Cerebellar cortex (tissue), 1 donor: ENCODE measurements around the gene TMOD3.
A peak's percentile ranks its signal among the peaks of the same experiment; 100 is the strongest.
"Not testable (repeated sequence)": the region's sequence is repeated elsewhere in the genome, so short reads cannot be mapped to it uniquely, and the experiment has no call there.

ENCODE experiments used
- DNase-seq: peaks from one replicate; pipeline ENCODE4 v3.0.0-alpha.2; 2015; ENCODE audit warnings: low spot score

TMOD3 gene

DNA sequence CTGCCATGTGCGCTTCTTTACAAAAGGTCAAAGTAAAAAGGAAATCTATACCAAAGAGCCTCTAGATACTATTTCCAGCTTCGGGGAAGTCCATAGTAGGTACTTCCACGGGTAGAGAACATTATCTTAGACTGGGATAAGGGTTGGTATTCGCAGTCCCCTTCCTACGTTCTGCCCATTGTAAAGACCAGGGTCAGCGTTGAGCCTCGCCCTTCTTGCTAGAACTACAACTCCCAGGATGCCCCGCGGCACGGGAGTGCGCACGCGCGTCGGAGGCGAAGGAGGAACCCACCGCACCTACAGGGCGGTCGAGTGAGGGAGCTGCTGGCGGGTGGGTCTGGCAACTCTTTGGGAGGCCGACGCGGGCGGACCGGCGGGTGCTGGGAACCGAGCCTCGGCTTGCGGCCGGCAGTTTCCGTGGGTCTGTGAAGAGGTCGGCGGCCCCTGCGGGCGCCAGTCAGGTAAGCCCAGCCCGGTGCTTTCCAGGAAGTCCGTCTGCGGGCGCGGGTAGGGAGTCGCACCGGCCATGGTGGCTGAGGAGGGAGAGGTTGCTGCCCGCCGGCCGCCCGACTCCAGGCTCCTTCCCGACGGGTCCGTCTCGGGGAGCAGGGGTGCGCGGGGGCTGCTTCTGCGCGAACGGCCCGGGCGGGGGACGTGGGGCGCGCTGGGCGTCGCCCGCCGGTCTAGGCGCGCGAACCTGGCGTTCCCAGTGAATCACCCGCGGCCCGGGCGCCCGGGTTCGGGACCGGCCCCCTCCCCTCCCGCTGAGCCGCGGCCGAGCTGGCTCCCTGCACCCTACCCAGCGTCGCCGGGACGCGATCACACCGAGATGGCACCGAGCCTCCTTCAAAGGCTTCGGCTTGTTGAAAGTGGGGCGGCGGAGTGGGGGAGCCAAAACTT lies at the start of gene TMOD3:
TMOD3 (plus strand) TSS at position 278 of the 900 bp plus-strand sequence. CDS start 33,232 bp downstream, outside the sequence.
- peak; percentile 91 for DNase-seq

DNA sequence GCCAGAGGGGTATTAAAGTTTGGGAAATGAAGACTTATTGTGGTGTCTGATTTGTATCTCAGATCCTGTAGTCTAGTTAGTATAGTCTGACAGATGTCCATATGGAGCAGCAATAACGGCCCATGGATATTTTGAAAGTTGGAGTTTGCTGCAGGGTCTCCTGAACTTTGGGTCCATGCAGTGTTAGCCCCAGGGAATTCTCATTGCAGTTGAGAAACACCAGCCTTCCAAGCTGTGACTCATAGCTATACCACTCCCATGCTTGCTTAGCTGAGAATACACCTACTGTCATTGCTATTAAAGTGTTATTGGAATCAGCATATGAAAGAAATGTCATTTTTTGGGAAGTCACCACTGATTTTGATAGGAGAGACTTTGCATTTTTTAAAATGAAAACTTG lies 48.8 kb upstream of the TMOD3 start:
- no peak for DNase-seq

DNA sequence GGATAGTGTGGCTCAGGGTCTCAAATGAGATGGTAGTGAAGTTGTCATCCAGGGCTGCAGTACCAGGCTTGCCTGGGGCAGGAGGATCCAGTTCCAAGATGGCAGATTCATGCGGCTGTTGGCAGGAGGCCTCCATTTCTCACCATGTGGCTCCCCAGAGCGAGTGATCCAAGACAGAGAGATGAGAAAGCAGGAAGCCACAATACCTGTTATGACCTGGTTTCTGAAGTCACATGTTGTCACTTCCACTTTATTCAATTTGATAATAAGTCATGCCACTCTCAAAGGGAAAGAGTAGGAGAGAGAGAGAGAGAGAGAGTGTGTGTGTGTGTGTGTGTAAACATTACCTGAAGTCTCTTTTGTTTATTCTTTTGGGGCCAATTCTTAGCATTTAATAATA lies 47.9 kb upstream of the TMOD3 start:
- DNase-seq = no peak

DNA sequence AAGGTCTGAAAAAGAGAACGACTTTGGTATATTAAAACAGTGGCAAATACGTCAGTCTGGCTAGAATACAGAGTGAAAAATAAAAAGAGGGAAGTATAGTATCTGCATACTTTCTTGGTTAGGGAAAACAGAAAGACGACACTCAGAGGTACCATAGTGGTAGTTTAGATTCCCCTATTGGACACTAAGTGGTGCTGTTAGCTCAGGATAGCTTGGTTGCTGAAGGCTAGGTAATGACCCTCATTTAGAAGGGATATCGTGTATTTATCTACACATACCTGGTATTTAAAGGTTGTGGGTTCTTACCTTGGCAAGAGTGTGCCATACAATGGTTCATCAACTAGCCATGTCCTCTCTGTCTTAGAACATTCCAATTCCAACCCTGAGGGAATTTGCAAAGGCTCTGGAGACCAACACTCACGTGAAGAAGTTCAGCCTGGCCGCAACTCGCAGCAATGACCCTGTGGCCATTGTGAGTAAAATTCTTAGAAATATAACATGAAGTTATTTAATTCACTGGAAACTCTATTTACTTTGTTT lies 47.0 kb upstream of the TMOD3 start:
- no peak for DNase-seq

DNA sequence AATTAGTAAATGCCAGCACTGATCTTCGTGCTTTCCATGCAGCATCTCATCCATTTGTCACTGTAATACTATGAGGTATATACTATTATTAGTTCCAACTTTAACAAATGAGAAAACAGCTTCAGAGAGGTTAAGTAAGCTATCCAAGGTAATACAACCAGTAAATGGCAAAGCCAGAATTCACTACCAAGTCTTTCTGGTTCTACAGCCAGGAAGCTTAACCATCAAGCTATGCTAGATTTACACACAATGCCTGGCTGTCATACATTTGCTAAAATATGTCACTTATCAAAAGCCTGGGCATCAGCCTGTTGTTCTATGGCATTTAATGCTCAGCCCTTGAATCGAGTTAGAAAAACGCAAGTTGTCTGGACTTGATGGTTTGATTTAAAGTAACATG lies 45.5 kb upstream of the TMOD3 start:
- DNase-seq = no peak

DNA sequence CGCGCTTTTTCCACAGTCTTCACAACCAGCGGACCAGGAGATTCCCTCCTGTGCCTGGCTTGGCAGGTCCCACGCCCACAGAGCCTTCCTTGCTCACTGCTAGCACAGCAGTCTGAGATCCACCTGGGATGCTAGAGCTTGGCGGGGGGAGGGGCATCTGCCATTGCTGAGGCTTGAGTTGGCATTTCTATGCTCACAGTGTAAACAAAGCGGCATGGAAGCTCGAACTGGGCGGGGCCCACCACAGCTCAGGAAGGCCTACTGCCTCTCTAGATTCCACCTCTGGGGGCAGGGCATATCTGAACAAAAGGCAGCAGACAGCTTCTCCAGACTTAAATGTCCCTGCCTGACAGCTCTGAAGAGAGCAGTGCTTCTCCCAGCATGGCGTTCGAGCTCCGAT lies 42.3 kb upstream of the TMOD3 start:
- DNase-seq = not testable (repeated sequence)

DNA sequence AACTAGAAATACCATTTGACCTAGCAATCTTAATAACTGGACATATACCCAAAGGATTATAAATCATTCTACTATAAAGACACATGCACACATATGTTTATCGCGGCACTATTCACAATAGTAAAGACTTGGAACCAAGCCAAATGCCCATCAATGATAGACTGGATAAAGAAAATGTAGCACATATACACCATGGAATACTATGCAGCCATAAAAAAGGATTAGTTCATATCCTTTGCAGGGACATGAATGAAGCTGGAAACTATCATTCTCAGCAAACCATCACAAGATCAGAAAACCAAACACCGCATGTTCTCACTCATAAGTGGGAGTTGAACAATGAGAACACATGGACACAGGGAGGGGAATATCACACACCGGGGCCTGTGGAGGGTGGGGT lies 37.0 kb upstream of the TMOD3 start:
- DNase-seq = not testable (repeated sequence)

DNA sequence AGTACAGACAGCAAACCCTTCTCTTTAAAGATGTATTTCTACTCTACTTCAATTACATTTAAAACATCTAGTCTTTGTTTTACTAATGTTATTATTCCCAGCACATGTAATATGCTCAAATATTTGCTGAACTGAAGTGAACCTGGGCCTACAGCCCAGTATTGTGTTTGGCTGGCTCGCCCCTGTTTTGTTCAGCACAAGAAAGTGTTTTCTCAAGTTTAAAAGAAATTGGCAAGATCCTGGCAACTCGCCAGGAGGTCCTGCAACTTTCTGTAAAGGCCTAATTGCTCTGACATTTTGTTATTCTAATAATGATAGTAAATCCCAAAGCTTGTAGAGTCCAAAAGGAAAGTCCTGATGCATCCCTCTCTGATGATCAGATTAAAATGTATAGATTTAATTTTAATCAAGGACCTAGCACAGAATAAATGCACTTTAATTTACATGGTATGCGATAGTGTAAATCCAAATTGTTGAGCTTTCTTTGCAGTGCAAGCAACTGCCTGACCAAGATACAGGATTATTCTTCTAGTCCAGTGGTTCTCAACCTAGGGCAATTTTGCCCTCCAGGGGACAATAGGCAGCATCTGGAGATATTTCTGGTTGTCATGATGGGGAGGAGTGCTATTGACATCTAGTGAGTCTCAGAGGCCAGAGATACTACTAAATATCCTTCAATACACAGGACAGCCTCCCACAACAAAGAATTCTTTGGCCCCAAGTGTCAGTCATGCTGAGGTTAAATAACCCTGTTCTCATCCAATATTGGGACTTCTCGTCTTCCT lies 35.7 kb upstream of the TMOD3 start:
- DNase-seq = no peak

DNA sequence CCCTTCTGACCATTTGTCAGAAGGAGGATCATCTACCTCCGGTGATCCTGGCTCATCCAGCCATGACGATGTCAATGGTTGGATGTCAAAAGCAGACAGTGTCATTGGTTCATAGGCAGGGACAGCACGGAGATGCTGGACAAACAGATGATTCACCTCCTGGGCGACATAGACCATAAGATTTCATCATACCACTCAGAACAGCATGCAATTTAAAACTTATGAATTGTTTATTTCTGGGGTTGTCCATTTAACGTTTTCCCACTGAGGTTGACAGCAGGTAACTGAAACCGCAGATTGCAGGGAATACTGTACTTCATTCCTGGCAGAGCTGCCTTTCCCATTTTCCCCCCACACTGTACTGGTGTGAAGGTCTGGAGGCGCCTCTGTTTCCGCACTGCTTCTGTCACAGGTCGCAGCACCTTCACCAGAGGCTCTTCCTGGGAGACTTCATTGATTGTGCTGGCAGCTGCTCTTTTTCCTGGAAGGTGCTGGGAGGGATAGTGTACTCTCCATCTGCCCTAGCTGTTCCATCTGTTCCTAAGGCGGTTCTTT lies 32.5 kb upstream of the TMOD3 start:
- DNase-seq = peak; percentile 74

DNA sequence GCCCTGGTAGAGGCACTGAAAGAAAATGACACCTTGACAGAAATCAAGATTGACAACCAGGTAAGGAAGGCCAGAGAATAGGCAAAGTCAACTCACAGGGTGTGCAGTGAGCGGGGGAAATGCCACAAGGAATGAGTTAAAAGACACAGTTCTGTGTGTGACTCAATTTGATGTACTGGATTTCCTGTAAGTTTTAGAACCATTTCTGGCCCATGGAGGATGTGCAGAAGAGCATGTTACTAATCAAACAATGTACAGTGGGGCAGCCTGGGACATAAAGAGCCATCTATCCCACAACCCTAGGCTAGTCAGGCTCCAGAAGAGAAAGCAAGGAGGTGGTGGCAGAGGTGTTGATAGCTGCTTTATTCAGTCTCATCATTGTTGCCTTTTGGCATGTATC lies 31.2 kb upstream of the TMOD3 start:
- no peak for DNase-seq

DNA sequence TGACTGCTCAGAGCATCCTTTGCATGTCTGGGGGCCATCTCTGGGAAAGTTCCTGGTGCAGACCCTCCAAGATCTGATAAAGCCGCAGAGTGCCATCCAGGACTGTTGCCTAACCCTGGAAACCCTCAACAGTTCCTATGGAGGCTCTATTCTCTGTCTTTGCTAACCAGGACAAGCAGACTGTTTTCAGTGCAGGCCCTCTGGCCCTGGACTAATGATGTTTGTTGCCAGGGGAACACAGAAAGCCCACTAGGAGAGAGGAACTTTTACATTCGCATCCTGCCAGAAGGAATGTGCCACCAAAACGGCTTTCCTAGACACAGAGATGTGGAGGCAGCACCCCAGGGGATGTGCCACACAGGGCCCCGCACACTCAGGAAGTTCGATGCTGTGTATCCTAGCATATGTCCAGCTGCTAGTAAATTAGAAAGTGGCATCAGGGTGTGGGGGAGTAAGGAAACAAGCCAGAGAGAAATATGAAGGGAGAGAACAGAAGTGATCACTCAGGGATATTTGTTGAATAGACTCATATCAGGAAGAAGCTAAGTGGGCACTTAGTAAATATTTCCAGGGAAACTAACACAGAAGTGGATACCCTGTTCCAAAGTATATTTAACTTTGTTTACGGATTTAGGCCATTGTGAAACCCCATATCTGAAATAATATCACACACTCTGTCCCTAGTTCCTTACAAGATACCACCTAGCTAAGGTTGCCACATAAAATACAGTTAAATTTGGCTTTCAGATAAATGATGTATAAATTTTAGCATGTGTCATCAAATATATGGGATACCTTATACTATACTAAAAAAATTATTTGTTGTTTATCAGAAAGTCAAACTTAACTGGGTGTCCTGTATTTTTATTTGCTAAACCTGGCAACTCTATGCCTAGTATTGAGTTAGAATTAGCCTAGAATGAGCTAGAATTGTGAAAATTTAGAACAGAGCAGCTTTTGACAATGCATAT lies 29.9 kb upstream of the TMOD3 start:
- DNase-seq = no peak

DNA sequence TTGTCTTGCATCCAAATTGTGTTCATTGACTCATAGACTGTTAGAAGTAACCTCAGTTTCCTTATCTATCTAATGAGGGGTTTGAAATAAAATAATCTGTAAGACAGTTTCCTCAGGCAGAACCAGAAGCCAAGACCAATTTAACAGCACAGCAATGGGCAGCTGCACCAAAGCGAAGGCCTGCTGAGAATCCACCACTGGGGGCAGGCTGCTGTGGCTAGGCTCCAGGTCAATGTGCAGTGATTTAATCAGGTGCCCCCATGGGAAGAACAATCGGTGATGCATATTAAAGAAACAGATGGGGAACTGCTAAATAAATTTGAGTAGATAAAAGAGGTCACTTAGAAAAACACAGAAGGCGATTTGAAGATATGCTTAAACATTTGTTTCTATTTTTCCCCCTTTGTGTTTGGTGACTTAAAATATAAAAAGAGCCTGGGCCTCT lies 28.0 kb upstream of the TMOD3 start:
- DNase-seq = peak; percentile 49

DNA sequence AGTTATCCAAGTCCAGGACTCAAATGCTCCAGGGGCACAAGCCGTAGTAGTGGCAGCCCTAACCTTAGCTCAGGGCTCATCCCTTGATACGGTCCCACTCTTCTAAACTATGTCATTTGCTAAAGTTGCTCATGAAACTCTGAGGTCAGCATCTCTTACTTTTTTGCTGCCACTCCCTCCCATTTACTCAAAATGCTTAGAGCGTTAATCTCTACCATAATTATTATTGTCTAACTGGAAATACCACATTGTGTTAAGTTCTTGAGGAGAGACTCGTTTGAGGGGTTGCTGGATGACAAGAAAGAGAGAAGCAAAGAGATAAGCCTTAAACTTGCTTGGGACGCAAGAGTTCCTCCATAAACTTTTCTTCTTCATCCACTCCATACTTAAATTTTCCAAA lies 26.9 kb upstream of the TMOD3 start:
- DNase-seq = no peak

DNA sequence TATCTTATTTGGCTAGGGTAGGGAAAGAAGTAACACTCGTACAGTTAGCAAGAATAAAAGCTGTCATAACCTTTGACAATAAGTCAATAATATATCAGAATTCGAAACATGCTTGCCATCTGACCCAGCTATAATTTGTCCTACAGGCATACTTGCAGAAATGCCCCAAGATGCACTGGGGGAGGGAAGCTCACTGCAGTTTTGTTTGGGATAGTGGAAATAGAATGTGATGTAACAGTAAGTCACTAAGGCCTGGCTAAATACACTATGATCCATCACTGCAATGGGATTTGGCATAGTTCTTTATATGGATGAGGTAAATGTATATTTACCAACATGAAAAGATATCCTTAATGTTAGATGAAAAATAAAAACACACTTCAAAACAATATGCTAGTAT lies 25.5 kb upstream of the TMOD3 start:
- no peak for DNase-seq

DNA sequence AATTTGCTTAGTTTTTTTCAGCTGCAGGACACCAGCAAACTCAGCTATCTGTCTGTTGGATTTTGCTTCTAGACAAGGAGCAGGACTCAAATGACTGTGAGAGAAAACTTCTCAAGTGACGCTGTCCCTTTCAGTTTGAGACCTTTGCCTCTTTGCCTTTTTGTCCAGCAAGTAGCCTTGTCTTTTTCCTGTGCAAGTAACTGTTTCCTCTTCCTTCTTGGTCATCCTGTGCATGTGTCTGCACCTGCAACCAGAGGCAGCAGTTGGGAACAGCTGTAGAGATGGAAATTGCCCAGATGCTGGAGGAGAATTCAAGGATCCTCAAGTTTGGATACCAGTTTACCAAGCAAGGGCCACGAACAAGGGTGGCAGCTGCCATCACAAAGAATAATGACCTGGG lies 23.3 kb upstream of the TMOD3 start:
- DNase-seq = no peak

DNA sequence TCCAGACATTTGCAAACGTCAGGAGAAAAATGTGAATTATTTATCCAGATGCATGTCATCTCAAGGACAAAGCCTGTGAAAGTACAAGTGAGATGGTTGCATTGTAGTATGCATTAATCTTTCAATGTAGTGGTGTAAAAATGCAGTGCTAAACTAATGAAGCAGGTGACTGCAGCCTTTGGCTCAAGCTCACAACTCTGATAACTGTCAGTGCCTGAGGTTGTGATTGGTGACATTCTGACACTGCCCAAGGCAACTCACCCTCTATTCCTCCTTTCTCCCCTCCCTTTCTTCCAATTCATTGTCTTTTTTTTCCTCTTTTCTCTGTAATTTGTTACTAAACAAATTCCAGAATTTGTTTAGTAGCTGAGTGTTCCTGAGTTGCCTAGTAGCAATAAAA lies 20.0 kb upstream of the TMOD3 start:
- DNase-seq = no peak

DNA sequence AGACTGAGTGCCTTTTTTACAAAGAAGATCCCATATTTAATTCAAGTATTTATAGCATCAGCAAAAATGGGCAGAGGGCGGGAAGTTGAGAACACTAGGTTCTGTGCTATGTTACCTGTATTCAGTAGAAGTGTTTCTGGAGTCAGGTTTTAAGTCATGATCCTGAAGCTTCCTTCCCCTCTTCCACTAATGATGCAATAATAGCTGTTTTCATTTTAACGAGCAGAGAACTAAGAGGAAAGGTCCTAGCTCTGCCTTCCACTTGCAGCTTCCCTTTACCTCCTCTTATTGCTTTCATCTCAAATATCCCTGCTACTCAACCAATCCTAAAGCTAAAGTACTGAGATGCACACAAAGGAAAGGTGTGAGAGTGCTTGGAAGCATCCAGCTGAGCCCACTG lies 16.9 kb upstream of the TMOD3 start:
- DNase-seq = no peak

DNA sequence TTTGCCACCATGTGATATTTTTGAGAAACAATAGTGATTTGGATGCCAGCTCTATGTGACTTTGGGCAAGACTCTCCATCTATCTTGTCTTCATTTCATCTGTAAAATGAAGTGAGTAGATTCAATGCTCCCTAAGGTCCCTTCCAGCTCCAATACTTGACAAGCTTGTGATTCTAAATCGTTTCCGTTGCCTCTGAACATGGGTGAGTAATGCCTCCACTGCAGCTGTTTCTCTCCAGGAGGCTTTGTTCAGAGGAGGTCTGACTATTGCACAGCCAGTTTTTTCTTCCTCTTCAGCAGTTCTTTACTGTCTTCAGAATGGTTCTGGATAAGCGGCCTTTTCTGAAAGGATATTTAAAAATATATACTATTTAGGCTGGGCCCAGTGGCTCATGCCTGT lies 14.8 kb upstream of the TMOD3 start:
- no peak for DNase-seq

DNA sequence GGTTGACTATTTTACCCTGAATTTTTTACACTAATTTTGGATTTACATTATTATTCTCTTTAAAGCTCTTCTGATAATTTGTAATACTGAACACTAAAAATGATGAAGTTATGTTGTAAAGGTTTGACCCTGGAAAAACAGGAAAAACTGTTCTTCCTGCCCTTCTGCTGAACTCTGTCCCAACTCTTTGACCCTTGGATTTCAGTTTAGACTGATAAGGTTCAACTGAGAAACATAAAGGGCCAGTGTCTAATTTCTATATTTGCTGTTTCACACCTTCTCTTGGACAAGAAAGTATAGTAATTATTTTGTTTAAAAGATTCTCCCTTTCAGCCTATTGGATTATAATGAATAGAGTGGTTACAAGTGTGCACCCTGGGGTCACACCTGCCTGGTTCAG lies 12.8 kb upstream of the TMOD3 start:
- no peak for DNase-seq

DNA sequence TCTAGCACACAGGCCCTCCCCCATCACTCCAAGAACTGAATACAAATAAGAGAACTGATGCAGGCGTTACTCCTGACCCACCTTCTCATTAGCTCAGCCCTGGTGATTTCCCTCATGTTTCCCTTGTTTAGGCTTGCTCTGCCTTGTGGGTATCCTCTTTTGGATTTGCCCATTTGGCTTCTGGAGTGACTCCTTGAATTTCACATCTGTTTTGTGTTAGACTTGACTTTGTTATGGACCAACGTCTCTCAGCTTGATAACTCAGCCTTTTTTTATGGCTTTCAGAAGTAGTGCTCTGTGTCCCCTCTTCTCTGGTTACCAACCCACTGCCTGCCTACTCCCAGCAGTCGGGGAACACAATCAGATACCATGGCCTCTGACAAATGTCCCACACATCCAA lies 11.3 kb upstream of the TMOD3 start:
- DNase-seq = no peak

DNA sequence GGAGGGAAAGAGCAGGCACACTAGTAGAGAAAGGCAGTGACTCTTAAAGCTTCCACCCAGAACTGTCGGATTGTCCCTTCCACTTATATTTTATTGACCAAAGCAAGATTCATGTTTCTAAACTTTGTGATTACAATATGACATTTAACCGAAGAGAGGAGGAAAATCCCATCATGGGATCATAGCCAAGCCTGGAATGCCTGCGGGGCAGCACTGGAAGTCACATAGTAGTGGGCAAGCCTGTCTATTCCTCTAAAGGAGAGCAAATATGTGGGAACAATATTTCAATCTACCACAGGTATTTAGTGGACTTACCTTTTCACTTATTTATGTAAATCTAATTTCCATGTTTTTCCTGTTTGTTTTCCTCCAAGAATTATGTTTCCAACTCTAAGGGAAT lies 3.8 kb upstream of the TMOD3 start:
- DNase-seq = no peak
